ENCODE measurements around the gene FBXW7.

DNA sequence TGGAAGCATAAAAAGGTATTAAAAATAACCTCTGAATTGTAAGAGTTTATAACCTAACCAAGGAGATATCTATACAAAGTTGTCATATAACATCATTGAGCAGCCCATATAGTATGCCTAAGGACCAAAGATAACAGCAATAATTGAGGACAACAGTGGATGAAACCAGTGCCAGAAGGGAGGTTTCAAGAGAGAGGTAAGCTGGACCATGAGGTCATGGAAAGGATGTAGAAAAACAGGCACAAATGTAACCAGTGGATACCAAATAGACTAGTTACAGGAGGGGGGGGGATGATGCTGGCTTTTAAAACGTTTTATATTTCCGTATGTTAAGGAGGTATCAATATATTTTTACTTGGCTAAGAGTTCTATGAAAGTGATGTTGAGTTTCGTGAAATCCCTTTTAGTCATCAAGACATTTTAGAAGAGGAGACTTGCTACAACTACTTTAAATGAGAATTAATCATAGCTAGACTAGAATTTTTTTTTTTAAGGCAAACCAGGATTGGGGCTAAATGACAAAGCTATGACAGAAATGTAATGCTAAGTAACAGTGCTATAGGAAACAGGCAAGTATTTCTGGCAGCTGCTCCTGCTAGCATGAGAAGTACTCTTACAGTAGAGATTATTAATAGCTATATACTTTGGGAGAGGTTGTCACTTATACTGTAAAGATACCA lies 161.1 kb downstream of the FBXW7 start:
- no peak for TF ChIP-seq CTCF (IDR thresholded peaks at IDR 0.05)
- no peak for TF ChIP-seq POLR2A (IDR thresholded peaks at IDR 0.05; ENCODE audit: low read depth)
- TF ChIP-seq POLR2AphosphoS5 (IDR thresholded peaks at IDR 0.05): no peak
- TF ChIP-seq EP300 (IDR thresholded peaks at IDR 0.05): no peak
